HG03442 (cell line): Measurements from ENCODE around the gene SNX30.

ENCODE experiments used
- ATAC-seq: cut with Tn5 transposase; IDR thresholded peaks from one replicate; pipeline ENCODE4 v1.9.1; 2021; ENCODE audit warnings: mild to moderate bottlenecking, moderate library complexity; ENCODE audit not compliant: unreplicated experiment

SNX30 gene

DNA sequence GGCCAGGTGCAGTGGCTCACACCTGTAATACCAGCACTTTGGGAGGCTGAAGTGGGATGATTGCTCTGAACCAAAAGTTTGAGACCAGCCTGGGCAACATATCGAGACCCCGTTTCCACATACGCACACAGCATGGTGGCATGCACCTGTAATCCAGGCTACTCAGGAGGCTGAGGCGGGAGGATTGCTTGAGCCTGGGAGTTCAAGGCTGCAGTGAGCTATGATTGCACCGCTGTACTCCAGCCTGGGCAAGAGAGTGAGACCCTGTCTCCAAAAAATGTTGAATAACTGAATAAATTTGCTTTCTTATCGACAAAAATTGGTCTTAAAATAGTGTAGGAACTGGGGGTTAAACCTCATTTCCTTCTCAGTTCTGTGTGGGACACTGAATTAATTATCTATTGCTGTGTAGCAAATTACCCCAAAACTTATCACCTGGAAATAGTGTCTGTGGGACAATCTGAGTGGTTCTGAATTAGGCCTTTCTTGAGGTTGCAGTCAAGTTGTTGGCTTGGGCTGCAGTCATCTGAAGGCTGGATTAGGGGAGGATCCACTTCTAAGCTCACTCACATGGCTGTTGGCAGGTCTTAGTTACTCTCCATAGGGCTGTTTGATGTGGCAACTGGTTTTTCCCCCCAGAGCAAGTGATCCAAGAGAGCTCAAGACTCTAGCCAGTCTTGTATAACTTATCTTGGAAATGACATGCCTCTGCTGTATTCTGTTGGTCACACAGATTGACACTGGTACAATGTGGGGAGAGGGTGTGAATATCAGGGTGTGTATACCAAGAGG lies 2.0 kb downstream of the SNX30 start:
- ATAC-seq = no peak

GRCh38 chr9:112753725-112754124 lies 3.2 kb downstream of the SNX30 start:
- ATAC-seq = no peak

- ATAC-seq = peak; percentile 28
Measured at GRCh38 chr9:112754578-112754977, 4.0 kb downstream of the SNX30 start.

- ATAC-seq = no peak
Measured at GRCh38 chr9:112755016-112755427, 4.5 kb downstream of the SNX30 start.

GRCh38 chr9:112755675-112756074 lies 5.1 kb downstream of the SNX30 start:
- no peak for ATAC-seq

GRCh38 chr9:112757282-112757883 lies 6.8 kb downstream of the SNX30 start:
- no peak for ATAC-seq

DNA sequence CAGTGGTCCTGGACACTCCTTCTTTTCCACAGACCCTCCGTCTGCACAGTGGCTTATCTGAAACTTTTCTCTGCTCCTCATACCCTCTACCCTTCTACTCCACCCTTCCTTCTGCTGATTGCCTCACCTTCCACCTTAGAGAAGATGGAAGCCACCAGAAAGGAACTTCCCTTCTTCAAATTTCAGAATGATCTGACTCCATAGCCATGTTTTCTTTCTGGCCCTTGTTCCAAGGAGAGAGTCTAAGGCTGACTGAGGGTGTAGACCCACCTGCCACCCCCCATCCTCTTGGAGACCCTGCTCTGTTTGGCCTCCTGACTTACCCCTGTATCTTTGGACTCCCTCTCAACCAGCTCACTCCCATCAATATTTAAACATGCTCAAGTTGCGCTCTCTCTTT lies 7.4 kb downstream of the SNX30 start:
- ATAC-seq = no peak

GRCh38 chr9:112760821-112761220 lies 10.3 kb downstream of the SNX30 start:
- ATAC-seq = no peak

GRCh38 chr9:112761912-112762655 lies 11.5 kb downstream of the SNX30 start:
- no peak for ATAC-seq

GRCh38 chr9:112762726-112763518 lies 12.4 kb downstream of the SNX30 start:
- no peak for ATAC-seq

DNA sequence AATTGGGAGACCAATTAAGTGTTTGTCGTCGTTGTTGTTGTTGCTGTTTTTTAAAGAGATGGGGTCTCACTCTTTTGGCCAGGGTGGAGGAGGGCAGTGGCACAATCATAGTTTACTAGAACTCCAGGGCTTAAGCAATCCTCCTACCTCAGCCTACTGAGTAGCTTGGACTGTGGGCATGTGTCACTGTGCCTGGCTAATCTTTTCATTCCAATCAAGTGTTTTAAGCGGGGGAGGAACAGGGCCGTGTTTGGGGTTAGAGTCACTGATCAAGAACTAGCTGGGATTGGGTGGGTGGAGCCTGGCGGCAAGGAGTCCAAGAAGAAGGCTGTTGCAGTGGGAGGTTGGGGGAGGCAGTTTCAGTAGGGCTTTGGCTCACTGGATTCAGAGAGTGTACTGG lies 13.8 kb downstream of the SNX30 start:
- no peak for ATAC-seq

DNA sequence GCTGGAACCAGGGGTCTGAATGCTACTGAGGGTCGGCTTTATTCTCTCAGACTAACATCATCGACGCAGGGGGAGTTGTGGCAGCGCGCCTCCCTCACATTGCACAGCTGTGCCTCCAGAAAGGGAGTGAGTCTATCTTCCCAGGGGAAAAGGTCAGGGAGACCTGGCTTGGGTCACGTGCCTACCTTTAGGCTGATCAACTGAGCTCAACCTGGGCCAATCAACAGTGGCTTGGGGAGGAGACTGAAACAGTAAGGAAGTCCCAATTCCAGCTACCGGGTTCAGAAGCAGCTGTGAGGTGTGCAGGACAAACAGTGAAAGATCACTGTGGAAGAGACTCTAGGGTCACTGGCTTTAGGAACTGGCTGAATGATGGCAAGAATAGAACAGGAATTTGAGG lies 14.3 kb downstream of the SNX30 start:
- ATAC-seq = no peak

DNA sequence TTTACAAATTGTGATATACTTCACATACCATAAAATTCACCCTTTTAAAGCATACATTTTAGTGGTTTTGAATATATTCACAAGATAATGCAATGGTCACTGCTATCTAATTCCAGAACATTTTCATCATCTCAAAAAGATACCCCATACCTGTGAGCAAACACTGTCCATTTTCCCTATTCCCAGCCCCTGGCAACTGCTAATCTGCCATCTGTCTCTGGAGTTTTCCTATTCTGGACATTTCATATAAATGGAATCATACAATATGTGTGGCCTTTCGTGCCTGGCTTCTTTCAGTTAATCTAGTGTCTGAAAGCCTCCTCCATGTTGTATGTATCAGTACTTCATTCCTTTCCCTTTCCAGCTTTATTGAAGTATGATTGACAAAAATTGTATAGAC lies 14.7 kb downstream of the SNX30 start:
- no peak for ATAC-seq

- no peak for ATAC-seq
Measured at GRCh38 chr9:112771359-112772214, 21.0 kb downstream of the SNX30 start.

- ATAC-seq = no peak
Measured at GRCh38 chr9:112772215-112772509, 21.6 kb downstream of the SNX30 start.

- ATAC-seq = no peak
Measured at GRCh38 chr9:112772551-112772950, 22.0 kb downstream of the SNX30 start.

- ATAC-seq = no peak
Measured at GRCh38 chr9:112774006-112774996, 23.7 kb downstream of the SNX30 start.

DNA sequence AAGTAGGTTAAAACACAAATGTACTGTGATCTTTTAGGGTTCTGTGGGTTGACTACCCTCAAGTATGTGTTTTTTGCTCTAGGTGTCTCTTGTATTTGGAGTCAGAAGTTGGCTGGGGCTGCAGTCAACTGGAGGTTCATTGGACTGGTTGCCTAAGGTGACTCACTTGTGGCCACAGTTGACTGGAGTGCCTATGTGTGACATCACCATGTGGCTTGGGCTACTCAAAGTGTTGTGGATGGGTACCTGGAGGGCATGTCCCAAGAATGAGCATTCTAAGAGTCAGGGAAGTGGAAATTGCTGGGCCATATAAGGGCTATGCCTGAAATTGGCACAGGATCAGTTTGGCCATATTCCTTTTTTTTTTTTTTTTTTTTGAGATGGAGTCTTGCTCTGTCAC lies 27.4 kb downstream of the SNX30 start:
- no peak for ATAC-seq

DNA sequence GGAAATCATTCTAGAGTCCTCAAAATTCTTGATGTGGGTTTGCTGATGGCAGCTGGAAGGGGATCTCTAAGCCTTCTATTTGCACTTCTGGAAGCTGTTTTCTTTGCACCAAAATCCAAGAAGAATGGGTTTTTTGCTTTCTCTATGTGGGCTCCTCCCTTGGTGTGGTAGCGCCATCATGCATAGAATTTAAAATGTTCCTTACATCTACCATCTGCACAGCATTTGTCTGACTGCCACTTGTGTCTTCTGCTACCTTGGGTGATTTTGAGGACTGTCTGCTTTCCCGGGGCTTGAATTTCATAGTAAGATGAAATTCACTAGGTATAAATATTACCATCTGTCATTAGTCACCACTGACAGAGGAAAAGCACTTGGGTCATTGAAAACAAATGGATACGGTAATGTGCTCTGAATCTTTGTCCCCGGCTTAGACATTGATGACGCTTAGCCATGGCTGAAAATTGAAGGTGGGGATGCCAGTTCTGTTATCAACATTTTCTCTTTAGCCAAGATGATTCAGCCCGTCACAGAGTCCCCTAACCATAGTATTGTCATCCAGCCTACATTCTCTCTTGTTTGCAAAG lies 30.0 kb downstream of the SNX30 start:
- no peak for ATAC-seq
